NCI-H524 treated with DMSO at 0.1 percent for 48 hours (cell line): ENCODE data around the gene CATSPER3.

Source experiments
- DNase-seq: peaks from one replicate; lab custom pipeline; 2025; lab: John Stamatoyannopoulos, UW

CATSPER3 gene

DNA sequence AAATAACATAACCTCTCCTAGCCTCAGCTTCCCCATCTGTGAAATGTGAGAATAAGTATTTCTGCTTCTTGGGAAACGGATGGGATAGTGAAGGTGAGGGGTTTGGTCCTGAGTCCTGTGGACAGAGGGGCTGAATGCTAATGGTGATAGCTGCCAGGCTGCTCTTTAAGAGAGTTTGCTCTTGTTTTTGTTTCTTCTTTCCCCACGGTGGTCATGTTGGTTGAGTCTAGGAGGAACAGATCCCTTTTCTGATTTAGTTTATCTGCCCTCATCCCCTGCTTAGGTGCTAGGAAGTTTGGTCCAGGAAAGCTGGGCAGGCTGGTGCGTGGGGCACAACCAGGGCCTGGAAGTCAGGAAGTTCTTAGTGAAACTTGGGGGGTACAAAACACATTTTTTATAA lies 74.0 kb downstream of the CATSPER3 start:
- no peak for DNase-seq

GRCh38 chr5:135042595-135042994 lies 74.9 kb downstream of the CATSPER3 start:
- DNase-seq: no peak

DNA sequence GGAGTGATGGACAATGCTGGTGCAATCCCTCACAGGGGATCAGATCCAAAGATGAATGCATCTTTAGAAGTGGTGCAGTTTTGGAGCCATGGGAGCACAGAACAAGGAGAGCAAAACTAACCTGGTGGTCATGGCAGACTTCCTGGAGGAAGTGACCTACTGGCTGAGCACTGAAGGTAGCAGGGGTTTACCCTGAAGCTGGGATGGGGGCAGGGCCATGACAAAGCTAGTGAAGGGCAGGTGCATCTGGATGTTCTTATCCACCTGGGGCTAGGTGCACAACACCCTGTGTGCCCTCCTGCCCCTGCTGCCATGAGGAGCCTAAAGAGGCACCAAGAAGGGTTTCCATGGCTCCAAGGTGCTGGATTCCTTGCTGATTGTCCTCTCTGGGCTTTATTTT lies 77.8 kb downstream of the CATSPER3 start:
- no peak for DNase-seq

DNA sequence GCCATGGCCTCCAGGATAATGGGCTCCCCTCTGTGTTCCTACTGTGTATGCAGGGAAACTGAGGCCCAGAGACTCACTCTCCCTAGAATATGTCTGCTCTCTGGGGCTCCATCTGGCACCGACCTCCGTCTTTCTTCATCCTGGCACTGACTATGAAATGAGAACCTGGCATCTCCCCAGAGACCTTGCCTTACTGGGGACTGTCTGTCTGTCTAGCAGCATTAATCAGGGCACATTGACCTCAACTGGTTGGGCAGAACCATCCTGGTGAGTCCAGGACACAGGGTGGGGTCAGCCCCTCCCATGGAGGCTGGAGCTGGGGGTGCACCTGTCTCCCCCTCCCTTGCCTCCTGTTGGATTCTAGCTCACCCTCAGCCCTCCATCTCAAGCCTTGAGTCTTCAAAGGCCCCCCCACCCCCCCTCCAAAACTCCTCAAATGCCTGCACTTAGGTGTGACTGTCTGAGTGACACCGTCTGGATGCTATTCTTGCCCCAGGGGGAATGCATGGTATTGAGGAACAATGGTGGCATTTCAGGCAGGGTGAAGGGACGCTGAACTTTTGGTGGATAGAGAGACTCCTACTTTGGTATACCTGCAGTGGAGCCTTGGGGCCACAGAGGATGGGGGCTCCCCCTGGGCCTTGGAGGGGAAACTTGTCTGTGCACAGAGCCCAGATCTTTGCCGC lies 79.1 kb downstream of the CATSPER3 start:
- no peak for DNase-seq

- no peak for DNase-seq
Measured at GRCh38 chr5:135047347-135047695, 79.6 kb downstream of the CATSPER3 start.

DNA sequence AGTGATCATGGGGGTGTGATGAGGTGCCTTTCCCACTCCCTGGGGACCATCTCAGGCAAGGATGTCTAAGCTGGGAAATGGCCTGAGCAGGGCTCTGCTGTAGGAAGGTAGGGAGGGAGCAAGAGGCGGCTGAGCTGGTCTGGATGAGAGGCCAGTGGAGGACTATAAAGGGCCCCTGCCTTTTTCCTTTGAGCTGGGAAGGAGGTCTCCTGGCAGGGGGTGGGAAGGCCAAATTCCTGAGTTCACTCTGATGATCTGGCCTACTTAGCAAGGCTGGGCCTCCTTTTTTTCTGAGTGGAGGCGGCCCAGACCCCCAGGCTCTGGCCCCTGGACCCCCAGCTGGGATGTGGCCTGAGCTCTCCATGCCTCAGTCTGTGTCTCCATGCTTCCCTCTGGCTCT lies 80.6 kb downstream of the CATSPER3 start:
- no peak for DNase-seq

DNA sequence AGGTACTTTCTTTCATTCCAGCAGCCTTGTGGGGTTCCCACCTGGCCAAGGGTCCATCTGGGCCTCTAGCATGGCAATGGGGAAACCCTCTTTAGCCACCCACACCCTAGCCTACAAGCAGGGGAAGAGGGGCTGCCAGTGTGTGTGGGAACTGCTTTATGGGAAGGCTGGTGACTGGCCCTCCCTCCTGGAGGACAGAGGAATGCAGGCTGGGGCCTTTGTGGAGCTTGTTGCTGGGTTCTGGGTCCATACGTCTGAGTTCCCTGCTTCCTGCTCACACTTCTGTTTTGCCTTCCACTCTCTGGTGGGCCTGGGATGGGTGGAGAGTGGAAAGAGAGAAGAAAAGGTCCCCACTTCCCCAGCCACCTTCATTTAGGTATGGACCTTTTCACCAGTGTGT lies 81.2 kb downstream of the CATSPER3 start:
- no peak for DNase-seq

- DNase-seq: no peak
Measured at GRCh38 chr5:135050244-135050767, 82.6 kb downstream of the CATSPER3 start.

- no peak for DNase-seq
Measured at GRCh38 chr5:135051399-135051798, 83.7 kb downstream of the CATSPER3 start.

GRCh38 chr5:135051872-135052271 lies 84.2 kb downstream of the CATSPER3 start:
- no peak for DNase-seq

- no peak for DNase-seq
Measured at GRCh38 chr5:135052511-135053145, 84.9 kb downstream of the CATSPER3 start.

DNA sequence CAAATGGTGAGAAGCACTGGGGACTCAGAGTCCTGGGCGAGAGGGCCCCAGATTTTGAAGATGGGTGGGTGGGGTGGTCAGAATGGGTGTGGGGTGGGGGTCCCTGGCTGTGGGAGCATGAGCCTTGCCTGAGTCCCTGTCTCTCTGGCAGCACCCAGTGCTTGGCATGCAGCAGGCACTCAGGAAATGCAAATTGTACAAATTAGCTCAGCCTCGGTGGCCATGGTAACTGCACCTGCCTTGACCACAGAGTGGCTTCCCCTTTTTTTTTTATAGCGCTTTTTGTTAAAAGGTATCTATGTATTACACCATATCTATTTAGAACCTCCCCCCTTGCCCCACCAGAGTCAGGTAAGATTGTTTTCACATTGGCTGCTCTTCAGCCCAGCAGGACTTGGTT lies 85.6 kb downstream of the CATSPER3 start:
- DNase-seq: no peak

- no peak for DNase-seq
Measured at GRCh38 chr5:135053989-135054388, 86.3 kb downstream of the CATSPER3 start.

GRCh38 chr5:135054546-135054945 lies 86.8 kb downstream of the CATSPER3 start:
- DNase-seq: no peak

GRCh38 chr5:135055396-135055795 lies 87.7 kb downstream of the CATSPER3 start:
- DNase-seq: no peak

DNA sequence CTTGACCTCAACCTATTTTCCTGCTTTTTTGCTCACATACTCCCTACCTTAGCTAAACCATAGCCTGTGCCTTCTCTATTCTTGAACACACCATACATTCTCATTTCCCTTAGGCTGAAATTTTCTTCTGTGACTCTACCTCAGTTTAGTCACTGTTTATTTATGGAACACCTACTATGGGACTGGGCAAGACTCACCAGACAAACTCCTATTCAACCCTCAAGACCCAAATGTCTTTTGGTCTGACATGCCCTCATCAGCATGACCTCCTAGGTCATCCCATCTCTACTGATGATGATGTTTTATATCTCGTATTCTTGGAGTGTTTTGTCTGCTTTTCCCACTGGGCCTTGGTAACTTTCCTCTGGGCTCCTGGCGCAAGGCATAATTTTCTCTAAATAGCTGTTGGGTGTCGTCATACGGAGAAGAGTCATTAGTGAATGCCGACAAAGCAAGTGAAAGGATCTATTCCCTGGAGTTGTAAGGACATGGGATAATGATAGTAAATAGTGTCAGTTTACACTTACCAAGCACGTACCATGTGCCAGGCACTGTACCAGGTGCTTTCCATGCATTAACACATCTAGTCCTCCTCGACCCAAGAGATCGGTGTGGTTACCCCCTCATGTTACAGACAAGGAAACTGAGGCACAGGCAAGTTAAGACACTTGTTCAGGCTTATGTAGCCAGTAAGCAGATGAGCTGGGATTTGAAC lies 88.8 kb downstream of the CATSPER3 start:
- DNase-seq: no peak

GRCh38 chr5:135057233-135057632 lies 89.5 kb downstream of the CATSPER3 start:
- no peak for DNase-seq

DNA sequence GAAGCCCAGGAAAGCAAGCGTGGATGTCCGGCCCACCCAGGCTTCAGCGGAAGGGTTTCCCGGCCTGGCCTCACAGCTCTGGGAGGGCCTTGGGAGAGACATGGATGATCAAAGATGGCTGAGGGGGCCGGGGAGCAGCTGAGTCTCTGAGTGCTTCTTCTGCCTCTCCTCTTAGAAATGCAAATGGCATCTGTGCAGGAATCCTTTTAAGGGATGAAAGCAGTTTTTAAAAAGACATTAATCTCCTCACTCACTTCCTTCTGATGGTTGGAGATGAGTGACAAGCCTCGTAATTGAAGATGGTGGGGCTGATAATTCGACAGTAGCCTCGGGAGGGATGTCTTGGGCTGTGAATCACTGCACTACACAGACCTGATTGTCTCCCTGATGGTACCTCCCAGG lies 90.6 kb downstream of the CATSPER3 start:
- DNase-seq: no peak

DNA sequence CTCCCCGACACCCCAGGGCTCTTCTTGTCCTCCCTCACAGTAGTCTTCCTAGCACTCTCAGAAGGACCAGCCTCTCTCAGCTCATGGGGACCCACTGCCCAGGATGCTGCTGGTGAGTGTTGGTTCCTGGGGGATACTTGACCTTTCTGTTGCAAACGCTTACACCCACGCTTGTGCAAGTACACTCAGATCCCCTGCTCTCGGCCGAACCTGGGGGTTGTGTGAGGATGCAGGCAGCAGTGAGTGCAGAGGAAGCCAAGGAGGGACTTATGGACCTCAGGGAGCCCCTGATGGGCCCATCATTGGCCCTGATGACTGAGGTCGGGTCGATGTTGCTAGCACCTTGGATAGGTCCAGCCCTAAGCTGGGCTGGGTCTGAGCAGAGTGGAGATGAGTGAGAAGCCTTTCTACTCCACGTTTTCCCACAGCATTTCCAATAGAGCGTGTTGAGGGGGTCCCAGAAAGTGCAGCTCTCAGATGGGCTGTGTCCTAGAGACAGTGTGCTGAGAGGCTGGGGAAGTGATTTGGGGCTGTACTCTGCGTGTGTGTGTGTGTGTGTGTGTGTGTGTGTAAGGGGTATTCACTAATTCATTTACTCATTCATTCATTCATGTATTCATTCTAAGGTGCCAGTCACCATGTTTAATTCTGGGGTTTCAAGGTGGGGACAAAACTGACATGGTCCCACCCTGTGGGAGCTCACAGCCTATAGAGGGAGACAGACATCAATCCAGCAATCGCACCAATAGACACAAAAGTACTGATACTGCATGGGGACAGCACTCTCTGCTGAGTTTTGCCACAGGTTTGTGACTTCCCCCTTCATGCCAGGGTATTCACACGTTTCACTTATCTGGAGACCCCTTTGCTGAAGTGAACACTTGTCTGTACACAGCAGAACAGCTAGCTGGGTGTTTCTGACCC lies 91.6 kb downstream of the CATSPER3 start:
- DNase-seq: no peak

DNA sequence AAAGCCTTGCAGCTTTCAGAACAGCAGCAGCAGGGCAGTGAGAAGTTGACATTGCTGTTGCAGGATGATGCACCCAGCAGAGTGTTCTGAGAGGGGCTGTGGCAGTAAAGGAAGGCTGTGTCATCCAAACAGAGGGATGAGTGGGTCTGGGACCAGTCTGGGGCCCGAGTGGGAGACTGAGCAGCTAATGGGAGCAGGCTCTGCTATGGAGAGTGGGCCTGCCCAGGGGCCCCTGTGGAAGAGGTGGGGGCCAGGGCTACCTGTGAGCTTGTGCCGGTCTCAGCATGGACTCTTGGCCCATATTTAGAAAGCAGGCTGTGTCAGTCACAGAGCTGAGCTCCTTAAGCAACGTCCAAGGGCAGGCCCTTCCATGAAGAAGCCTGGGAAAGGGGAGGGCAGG lies 92.3 kb downstream of the CATSPER3 start:
- DNase-seq: no peak

DNA sequence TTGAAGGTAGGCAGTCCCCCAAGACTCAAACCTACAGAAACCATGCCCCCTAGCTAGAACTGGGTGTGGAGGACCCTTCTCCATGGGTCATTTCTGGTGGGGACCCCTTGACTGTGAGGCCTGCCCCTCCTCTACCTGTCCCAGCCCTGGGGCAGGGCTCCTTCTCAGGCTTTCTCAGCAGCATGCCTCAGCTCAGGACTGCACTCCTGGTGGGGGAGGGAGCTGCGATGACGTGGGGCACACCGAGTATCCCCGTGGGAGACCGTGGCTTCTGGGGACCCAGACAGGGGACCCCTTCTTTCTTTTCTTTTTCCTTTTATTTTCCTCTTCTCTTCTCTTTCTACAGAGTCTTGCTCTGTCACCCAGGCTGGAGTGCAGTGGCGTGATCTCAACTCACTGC lies 93.3 kb downstream of the CATSPER3 start:
- DNase-seq: no peak
